Measurements from ENCODE around the gene GZF1.

DNA sequence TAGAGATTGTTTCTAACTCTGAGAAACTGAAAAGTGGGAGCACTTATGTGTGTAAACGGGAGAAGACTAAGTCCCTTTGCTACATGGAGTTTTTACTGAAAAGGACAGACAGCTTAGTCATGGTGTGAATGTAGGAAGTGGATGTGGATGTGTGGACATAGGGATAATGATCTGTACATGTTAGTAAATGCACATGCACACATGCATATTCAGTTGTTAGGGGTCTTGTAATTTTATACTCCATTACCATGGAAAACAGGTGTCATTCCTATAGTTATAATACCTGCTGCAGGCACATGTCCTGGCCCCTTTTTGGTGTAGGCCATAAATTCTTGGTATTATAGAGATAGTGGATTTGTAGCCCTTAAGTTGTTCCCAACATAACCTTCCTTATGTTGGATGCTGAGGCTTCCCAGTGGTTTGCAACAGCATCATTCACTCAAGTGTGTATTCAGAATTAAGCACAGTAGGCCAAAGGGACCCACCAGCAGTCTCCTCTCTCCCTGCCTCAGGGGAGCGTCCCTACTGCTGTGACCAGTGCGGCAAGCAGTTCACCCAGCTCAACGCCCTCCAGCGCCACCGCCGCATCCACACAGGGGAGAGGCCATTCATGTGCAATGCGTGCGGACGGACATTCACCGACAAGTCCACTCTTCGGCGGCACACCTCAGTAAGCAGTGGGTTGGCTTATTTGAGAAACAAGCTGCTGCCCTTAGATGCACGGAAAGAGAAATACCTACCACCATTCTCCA, 7.3 kb downstream of the GZF1 start:
- TF ChIP-seq, protein P1, sequence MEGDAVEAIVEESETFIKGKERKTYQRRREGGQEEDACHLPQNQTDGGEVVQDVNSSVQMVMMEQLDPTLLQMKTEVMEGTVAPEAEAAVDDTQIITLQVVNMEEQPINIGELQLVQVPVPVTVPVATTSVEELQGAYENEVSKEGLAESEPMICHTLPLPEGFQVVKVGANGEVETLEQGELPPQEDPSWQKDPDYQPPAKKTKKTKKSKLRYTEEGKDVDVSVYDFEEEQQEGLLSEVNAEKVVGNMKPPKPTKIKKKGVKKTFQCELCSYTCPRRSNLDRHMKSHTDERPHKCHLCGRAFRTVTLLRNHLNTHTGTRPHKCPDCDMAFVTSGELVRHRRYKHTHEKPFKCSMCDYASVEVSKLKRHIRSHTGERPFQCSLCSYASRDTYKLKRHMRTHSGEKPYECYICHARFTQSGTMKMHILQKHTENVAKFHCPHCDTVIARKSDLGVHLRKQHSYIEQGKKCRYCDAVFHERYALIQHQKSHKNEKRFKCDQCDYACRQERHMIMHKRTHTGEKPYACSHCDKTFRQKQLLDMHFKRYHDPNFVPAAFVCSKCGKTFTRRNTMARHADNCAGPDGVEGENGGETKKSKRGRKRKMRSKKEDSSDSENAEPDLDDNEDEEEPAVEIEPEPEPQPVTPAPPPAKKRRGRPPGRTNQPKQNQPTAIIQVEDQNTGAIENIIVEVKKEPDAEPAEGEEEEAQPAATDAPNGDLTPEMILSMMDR (IDR thresholded peaks at IDR 0.05): no peak
- no peak for TF ChIP-seq POLR2AphosphoS5 (IDR thresholded peaks at IDR 0.05)

All from transverse colon (tissue), 4 donors.